Measurements from ENCODE around the gene ZBTB17. TPM values are rescaled to one million over a fixed set of nuclear protein-coding genes. Genes with fewer than 3 reads are reported as not detected.

ZBTB17 gene
- total and polyA plus RNA-seq, 8 donors, result 16.2 to 106 (median 18.0) TPM

- no peak for TF ChIP-seq CTCF (IDR thresholded peaks at IDR 0.05)
- no peak for ATAC-seq
Observed at GRCh38 chr1:15973772-15974171, 2.1 kb downstream of the ZBTB17 start.

GRCh38 chr1:15972409-15972808 is 3.5 kb downstream of the ZBTB17 start:
- DNase-seq (no peak), FAIRE-seq (no peak), ATAC-seq (no peak)
- H3K27me3 ChIP-seq, result no peaks in the 10 kb centered on the region
- peaks cover 7 to 9% (median 7%) of the 10 kb centered on the region in 3 donors for H3K4me1 ChIP-seq
- TF ChIP-seq CTCF (IDR thresholded peaks at IDR 0.05), result no peak
- no peak overlapping the region for H3K4me3 ChIP-seq
- intact Hi-C loops (cut with DNase I), result no loop called here
- WGBS, 2 donors, result 92 to 98% methylated on average over 1 of the region's 1 CpG
- H3K9me3 ChIP-seq, result no peaks in the 10 kb centered on the region
- H3K36me3 ChIP-seq, result peaks cover 0 to 6% (median 2%) of the 10 kb centered on the region in 3 donors
- H3K27ac ChIP-seq, result no peak overlapping the region

More at GRCh38 chr1:15973772-15974171, 2.1 kb downstream of the ZBTB17 start:
- WGBS, 2 donors, result 89 to 93% methylated on average over 4 of the region's 4 CpGs
- intact Hi-C loops (cut with DNase I), result no loop called here
- Histone ChIP-seq H3K4me3 (no peak overlapping the region), H3K9me3 (no peaks in the 10 kb centered on the region), H3K27me3 (no peaks in the 10 kb centered on the region), H3K4me1 (peaks cover 7 to 9% (median 7%) of the 10 kb centered on the region in 3 donors), H3K36me3 (peaks cover 0 to 6% (median 2%) of the 10 kb centered on the region in 3 donors), H3K27ac (no peak overlapping the region)
- DNase-seq (no peak), FAIRE-seq (no peak)

GRCh38 chr1:15970911-15971310 is 5.0 kb downstream of the ZBTB17 start:
- Histone ChIP-seq H3K4me1 (peaks cover 4 to 14% (median 7%) of the 10 kb centered on the region in 3 donors), H3K36me3 (peaks cover 0 to 6% (median 2%) of the 10 kb centered on the region in 3 donors), H3K4me3 (no peak overlapping the region), H3K27ac (no peak overlapping the region), H3K9me3 (no peaks in the 10 kb centered on the region), H3K27me3 (no peaks in the 10 kb centered on the region)
- intact Hi-C loops (cut with DNase I), result no loop called here
- TF ChIP-seq CTCF (IDR thresholded peaks at IDR 0.05), result no peak
- no peak for DNase-seq
- FAIRE-seq, result no peak
- no peak for ATAC-seq

- FAIRE-seq, result no peak
- WGBS, 2 donors, result 97% methylated on average over 13 of the region's 13 CpGs
- H3K27me3 ChIP-seq, result no peaks in the 10 kb centered on the region
- intact Hi-C loops (cut with DNase I), result no loop called here
- no peak for DNase-seq
- ATAC-seq, result no peak
- TF ChIP-seq CTCF (IDR thresholded peaks at IDR 0.05), result no peak
- H3K36me3 ChIP-seq, result peaks cover 0 to 6% (median 2%) of the 10 kb centered on the region in 3 donors
- peaks cover under 1 to 9% (median 7%) of the 10 kb centered on the region in 3 donors for H3K4me1 ChIP-seq
- no peak overlapping the region for H3K4me3 ChIP-seq
- H3K27ac ChIP-seq, result no peak overlapping the region
- H3K9me3 ChIP-seq, result no peaks in the 10 kb centered on the region
Observed at GRCh38 chr1:15969321-15969880, 6.5 kb downstream of the ZBTB17 start.

GRCh38 chr1:15968172-15968571 is 7.7 kb downstream of the ZBTB17 start:
- FAIRE-seq (no peak), DNase-seq (no peak)

More at GRCh38 chr1:15968172-15968571, 7.7 kb downstream of the ZBTB17 start:
- H3K36me3 ChIP-seq, result peaks cover 0 to 6% (median 2%) of the 10 kb centered on the region in 3 donors
- TF ChIP-seq CTCF (IDR thresholded peaks at IDR 0.05), result no peak
- H3K27me3 ChIP-seq, result no peaks in the 10 kb centered on the region
- peaks cover 0 to 7% (median 7%) of the 10 kb centered on the region in 3 donors for H3K4me1 ChIP-seq
- no peak overlapping the region for H3K4me3 ChIP-seq
- no peak overlapping the region for H3K27ac ChIP-seq
- ATAC-seq, result no peak
- intact Hi-C loops (cut with DNase I), result no loop called here
- 83 to 85% methylated on average over 5 of the region's 5 CpGs for WGBS, 2 donors
- no peaks in the 10 kb centered on the region for H3K9me3 ChIP-seq

Data from pancreas (tissue), 10 donors.